B cell (primary cell): ENCODE measurements around the gene PPM1G.

Source experiments
- CTCF ChIP-seq: fragments of 200-600 bp; IDR thresholded peaks from one replicate; pipeline ENCODE4 v1.8.0; 2022; ENCODE audit warnings: antibody characterized with exemption, mild to moderate bottlenecking
- EZH2 ChIP-seq: IDR thresholded peaks from 2 replicates; pipeline ENCODE4 v1.6.1; 2012; ENCODE audit warnings: borderline replicate concordance, low read depth, mild to moderate bottlenecking, moderate library complexity, low read length; ENCODE audit not compliant: insufficient read depth, poor library complexity, severe bottlenecking

GRCh38 chr2:27422958-27423357, 13.6 kb upstream of the PPM1G start:
- TF ChIP-seq CTCF: no peak
- no peak for TF ChIP-seq EZH2
